ENCODE data around the gene KIAA0232.

DNA sequence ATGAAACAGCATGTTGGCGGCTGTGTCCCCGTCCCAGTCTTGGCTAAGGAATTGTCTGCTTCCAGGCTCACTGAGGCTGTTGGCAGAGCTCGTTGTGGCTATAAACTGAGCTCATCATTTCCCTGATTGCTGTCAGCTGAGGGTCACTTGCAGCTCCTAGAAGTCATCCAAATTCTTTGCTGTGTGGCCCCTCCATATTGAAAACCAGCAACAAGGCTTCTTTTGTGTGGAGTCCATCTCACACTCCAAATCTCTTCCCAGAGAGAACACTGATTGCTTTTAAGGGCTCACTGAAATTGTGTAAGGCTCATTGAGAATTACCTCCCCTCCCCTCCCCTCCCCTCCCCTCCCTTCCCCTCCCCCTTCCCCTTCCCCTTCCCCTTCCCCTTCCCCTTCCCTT, 150.4 kb downstream of the KIAA0232 start:
- TF ChIP-seq, protein P1, sequence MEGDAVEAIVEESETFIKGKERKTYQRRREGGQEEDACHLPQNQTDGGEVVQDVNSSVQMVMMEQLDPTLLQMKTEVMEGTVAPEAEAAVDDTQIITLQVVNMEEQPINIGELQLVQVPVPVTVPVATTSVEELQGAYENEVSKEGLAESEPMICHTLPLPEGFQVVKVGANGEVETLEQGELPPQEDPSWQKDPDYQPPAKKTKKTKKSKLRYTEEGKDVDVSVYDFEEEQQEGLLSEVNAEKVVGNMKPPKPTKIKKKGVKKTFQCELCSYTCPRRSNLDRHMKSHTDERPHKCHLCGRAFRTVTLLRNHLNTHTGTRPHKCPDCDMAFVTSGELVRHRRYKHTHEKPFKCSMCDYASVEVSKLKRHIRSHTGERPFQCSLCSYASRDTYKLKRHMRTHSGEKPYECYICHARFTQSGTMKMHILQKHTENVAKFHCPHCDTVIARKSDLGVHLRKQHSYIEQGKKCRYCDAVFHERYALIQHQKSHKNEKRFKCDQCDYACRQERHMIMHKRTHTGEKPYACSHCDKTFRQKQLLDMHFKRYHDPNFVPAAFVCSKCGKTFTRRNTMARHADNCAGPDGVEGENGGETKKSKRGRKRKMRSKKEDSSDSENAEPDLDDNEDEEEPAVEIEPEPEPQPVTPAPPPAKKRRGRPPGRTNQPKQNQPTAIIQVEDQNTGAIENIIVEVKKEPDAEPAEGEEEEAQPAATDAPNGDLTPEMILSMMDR (IDR thresholded peaks at IDR 0.05; ENCODE audit: low read length): no peak
- TF ChIP-seq EZH2phosphoT487 (IDR thresholded peaks at IDR 0.05; ENCODE audit: low read length): no peak
- no peak for TF ChIP-seq EZH2 (optimal IDR thresholded peaks at IDR 0.05; ENCODE audit: low read depth, low read length)
